HG03135 (cell line): ENCODE measurements around the gene SUGP2.

ENCODE experiments used
- ATAC-seq: cut with Tn5 transposase; IDR thresholded peaks from one replicate; pipeline ENCODE4 v1.9.1; 2021; ENCODE audit warnings: mild to moderate bottlenecking, moderate library complexity; ENCODE audit not compliant: unreplicated experiment

Gene SUGP2

GRCh38 chr19:19059837-19060611, 26.7 kb upstream of the SUGP2 start:
- ATAC-seq: no peak

DNA sequence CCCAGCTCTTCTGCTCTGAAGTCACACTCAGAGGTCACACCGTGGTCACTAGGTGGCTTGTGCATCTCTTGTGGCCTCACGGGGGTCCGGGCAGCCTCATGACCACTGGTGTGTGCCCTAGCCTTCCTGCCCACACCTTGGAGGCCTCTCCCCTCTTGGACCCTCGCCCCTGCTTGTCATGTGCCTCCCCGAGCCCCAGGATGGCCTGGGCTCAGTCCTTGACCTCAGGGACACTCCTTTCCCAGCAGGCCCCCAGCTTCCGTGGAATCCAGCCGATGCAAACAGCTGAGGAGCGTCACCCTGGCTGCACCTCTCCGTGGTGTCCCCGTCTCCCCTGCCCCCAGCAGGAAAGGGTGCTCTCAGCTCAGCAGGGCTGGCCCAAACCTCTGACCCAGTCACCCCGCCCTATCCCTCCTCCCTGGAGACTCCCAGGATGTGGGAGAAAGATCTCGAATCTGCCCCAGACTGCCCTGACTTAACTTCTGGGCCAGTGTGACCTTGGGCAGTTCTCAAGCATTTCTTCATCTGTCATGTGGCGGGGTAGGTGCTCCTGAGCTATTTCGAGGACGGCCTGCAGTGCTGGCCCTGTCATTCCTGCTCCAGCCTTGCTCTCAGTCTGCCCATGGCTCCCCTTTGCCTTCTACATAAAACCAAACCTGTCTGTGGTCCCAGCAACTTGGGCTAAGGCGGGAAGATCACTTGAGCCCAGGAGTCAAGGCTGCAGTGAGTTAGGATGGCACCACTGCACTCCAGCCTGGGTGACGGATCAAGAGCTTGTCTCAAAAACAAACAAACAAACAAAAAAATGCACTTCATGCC, 25.9 kb upstream of the SUGP2 start:
- ATAC-seq: no peak

DNA sequence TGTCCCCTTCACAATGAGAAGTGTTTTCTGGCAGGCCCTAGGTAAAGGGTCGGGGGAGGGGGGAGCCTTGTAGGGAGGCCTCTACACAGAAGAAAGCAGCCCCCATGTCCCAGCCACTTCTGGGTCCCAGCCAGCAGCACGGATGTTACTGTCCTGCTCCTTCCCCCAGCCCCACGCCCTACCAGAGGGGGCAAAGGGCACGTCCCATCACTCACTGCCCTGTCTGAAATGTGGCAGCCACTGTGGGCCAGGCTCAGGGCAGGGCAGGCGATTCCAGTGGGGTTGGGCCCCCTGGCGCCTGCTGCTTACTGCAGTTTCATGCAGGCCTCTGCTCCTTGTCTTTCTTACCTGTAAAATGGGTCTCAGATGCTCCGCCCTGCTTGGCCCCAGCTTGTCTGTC, 24.4 kb upstream of the SUGP2 start:
- no peak for ATAC-seq

DNA sequence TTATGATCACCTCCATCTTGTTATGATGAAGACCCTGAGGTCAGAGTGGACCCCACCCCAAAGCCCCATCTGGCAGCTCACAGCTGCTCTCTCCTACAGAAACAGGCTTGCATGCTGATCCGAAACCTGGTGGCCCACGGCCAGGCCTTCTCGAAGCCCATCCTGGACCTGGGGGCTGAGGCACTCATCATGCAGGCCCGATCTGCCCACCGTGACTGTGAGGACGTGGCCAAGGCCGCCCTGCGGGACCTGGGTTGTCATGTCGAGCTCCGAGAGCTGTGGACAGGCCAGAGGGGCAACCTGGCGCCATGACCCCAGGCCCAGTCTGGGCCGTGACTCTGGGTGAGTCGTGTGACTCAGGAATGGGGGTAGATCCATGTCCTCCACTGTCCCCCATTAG, 24.0 kb upstream of the SUGP2 start:
- ATAC-seq: no peak

DNA sequence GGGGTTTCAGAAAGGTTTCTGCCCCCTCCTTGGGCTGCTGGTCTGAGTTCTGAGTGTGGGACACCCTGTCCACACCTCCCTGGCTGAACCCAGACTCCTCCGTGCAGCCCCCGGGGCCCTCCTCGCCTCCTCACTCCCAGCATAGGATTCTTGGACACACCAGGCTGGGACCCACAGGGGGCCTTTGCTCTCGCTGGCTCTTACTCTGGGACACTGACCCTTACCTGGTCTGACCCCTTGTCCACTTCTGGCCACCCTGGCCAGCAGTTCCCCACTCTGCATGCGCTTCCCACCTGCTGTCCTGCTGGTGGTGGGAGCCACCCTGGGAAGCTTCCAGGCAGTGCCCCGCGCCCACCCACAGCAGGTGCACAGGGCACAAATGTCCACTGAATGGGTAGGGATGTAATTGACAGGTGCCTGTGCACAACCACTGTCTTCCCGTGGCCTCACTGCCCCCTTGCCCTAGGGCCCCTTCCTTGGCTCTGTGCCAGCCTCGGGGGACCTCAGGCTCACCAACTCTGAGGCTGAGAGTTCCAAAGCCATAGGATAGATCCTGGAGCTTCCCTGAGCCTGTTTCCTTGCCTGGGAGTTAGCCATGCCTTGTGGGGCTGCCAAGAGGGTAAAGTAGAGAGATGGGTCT, 23.4 kb upstream of the SUGP2 start:
- no peak for ATAC-seq

DNA sequence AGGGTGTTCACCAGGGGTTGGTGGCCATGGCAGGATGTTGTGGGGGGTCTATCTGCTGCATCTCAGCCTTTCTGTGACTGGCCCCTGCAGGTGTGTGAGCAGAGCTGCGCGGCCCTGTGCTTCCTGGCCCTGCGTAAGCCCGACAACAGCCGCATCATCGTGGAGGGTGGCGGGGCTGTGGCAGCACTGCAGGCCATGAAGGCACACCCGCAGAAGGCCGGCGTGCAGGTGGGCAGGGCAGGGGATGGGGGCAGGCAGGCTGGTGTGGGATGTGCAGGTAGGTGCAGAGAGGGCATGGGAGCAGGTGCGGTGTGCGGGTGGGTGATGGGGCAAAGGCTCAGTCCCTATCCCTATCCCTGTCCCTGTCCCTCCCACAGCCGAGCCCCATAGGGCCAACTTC, 22.4 kb upstream of the SUGP2 start:
- no peak for ATAC-seq

DNA sequence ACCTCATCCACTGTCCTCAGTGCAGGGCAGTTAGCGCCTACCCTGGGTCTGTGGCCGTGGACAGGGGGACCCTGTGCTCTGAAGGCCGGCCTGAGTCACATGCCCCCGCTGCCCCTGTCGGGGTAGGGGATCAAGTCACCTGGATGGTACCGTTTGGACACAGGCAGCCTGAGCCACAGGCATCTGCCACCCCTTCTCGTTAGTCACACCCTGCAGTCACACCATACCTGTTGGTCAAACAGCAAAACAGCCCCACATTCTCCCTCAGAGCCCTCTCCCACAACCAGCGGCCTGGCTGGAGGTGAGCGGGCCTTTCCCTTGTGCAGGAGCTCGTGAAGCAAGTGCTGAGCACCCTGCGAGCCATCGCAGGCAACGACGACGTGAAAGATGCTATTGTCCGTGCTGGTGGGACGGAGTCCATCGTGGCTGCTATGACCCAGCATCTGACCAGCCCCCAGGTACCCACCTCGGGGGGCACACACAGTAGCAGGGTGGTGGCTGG, 21.7 kb upstream of the SUGP2 start:
- ATAC-seq: no peak

DNA sequence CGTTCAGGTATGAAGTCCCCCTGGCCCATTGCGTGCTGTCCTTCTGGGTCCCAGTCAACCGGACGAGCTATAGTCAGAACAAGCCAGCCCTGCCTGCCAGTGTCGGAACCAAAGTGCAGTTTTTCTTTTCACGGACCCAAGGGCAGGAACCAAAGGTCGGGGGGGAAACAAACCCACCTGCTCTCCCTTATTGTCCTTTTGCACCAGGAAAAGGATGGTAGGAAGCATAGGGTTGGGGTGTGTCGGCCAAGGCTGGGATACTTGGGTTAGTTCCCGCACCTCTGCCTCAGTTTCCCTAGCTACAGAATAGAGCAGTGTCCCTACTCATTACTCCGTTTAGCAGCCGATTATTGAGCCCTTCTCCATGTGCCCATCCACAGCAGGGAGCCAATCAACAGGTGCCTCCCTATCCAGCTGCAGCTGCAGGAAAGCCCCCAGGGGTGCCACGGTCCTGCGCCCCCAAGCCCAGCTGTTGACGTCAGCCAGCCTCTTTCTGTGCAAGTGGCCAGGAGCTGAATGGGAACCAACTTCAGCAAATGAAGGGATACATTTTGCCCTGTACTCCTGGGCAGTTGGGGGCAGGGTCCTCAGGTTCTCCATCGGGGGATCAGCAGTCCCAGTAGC, 21.1 kb upstream of the SUGP2 start:
- no peak for ATAC-seq

GRCh38 chr19:19053508-19054314, 20.4 kb upstream of the SUGP2 start:
- ATAC-seq: no peak

DNA sequence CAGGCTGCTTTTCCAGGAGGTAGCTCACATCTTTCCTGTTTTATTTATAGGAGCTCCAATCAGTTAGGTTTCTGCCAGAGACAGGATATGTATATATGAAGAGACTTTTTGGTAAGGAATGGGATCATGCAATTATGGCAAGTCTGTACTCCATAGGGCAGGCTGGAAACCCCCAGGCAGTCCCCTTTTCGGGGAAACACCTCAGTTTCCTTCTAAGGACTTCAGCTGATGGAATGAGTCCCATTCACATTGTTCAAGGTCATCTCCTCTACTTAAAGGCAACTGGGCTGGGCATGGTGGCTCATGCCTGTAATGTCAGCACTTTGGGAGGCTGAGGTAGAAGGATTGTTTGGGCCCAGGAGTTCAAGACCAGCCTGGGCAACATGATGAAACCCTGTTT, 19.6 kb upstream of the SUGP2 start:
- ATAC-seq: no peak

DNA sequence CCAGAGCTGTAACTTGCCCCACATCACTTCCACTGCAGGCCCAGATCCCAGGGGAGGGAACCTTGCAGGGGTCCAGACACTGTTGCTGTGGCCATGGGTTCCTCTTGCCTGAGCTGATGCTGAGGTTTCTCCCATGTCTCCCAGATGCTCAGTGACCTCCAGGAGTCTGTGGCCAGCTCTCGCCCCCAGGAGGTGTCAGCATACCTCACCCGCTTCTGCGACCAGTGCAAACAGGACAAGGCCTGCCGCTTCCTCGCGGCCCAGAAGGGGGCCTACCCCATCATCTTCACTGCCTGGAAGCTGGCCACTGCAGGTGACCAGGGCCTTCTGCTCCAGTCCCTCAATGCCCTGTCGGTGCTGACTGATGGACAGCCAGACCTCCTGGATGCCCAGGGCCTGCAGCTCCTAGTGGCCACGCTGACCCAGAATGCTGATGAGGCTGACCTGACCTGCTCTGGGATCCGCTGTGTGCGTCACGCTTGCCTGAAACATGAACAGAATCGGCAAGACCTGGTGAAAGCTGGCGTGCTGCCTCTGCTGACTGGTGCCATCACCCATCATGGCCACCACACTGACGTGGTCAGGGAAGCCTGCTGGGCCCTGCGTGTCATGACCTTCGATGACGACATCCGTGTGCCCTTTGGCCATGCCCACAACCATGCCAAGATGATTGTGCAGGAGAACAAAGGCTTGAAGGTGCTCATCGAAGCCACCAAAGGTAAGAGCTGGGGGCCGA, 18.3 kb upstream of the SUGP2 start:
- no peak for ATAC-seq

GRCh38 chr19:19050731-19051130, 17.4 kb upstream of the SUGP2 start:
- ATAC-seq: no peak

DNA sequence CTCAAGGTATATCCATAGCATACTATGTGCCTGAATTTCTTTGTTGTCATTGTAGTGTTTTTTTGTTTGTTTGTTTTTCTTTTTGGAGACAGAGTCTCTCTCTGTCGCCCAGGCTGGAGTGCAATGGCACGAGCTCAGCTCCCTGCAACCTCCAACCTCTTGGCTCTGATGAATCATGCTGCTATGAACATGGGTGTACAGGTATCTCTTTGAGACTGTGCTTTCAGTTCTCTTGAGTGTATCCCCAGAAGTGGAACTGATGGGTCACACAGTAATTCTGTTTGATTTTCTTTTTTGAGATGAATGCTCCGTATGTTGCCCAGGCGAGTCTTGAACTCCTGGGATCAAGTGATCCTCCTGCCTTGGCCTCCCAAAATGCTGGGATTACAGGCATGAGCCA, 16.8 kb upstream of the SUGP2 start:
- ATAC-seq: no peak

DNA sequence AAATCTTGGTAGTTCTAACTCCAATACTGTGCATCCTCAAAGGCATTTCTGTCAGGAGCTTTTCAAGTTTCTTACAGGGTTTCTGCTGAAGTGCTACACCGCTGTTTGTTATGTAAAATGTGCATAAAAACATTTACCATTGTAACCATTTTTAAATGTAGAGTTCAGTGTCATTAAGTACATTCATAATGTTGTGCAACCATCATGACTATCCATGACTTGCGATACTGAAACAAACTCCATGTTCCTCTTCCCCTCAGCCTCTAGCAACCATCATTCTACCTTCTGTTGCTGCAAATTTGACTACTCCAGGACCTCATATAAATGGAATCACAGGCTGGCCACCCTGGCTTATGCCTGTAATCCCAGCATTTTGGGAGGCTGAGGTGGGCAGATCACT, 16.1 kb upstream of the SUGP2 start:
- ATAC-seq: no peak

GRCh38 chr19:19043881-19044280, 10.6 kb upstream of the SUGP2 start:
- ATAC-seq: no peak

DNA sequence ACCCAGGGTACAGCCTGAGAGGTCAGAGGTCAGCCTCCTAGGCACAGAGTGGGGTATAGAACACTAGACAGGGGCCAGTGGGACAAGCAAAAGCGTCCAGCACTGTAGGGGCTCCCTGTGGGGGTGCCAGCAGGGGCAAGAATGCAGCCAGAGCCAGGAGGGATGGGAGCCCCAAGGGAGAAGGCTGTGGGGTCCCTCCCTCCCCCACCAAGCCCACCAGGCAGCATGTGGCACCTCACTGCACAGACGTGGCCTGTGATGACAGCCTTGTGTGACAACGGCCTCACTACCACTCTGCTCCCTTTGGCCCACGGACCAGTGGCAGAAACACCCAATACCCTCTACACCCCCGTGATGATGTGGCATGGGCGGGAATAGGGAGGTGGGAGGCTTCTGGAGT, 10.2 kb upstream of the SUGP2 start:
- no peak for ATAC-seq

DNA sequence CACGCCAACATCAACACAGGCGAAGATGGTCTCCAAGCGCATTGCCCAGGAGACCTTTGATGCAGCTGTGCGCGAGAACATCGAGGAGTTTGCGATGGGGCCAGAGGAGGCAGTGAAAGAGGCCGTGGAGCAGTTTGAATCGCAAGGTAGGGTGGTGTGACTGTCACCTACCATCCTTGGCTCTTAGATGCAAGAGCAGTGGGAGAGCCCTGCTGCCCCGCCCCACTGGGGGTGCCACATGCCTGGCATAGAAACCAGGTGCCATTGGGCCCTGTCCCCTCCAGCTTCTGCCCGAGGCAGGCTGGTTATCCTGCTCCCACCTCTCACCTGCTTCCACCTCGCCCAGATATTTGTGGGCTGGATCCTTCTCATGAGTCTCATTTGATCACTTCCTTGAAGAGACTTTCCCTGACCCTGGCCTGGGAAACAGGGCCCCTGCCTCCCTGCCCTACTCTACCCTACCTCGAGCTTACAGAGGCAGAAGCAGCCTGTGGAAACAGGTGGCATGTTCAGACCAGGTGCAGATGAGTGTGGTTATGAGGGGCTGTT, 9.5 kb upstream of the SUGP2 start:
- ATAC-seq: no peak

DNA sequence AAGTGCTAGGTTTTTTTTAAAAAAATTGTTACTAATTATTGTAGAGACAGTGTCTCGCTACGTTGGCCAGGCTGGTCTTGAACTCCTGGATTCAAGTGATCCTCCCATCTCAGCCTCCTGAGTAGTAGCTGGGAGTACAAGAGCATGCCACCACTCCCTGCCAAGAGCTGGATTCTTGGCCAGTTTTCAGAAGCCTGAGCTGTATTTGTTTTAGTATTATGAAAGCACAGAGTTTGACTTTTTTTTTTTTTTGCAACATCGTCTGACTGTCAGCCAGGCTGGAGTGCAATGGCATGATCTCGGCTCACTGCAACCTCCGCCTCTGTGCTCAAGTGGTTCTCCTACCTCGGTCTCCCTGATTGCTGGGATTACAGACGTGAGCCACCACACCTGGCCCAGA, 7.1 kb upstream of the SUGP2 start:
- no peak for ATAC-seq

GRCh38 chr19:19039901-19040300, 6.6 kb upstream of the SUGP2 start:
- no peak for ATAC-seq
